HepG2 (cell line): ENCODE results near the gene BIVM. TPM values are rescaled to one million over a fixed set of nuclear protein-coding genes. Genes with fewer than 3 reads are reported as not detected.

Experiments used
- DR1 ChIP-seq: sonication (generic); formaldehyde crosslinking; IDR thresholded peaks from 2 replicates; pipeline ENCODE4 v1.8.0; 2021; ENCODE audit warnings: mild to moderate bottlenecking, missing genetic modification reagents, inconsistent platforms
- ERF ChIP-seq: IDR thresholded peaks from 2 replicates; pipeline ENCODE4 v1.6.1; 2018; ENCODE audit warnings: missing biosample characterization, missing genetic modification reagents
- FOXO1 ChIP-seq: sonication (generic); formaldehyde crosslinking; IDR thresholded peaks from 2 replicates; pipeline ENCODE4 v1.4.0; 2020; ENCODE audit warnings: missing genetic modification reagents
- HNF4A ChIP-seq: sonication (generic); formaldehyde crosslinking; IDR thresholded peaks from 2 replicates; pipeline ENCODE4 v1.4.0; 2020; ENCODE audit warnings: missing genetic modification reagents
- ISL2 ChIP-seq: sonication (generic); formaldehyde crosslinking; IDR thresholded peaks from 2 replicates; pipeline ENCODE4 v1.5.0; 2020; ENCODE audit warnings: missing genetic modification reagents
- MBNL3 ChIP-seq: fragments of 250-450 bp; sonication (Bioruptor Pico); conservative IDR thresholded peaks from 2 replicates; pipeline ENCODE4 v1.8.0; 2022; ENCODE audit warnings: mild to moderate bottlenecking, inconsistent platforms
- NAIF1 ChIP-seq: sonication (generic); formaldehyde crosslinking; IDR thresholded peaks from 2 replicates; pipeline ENCODE4 v1.5.0; 2020; ENCODE audit warnings: mild to moderate bottlenecking, missing genetic modification reagents, borderline replicate concordance
- NFKB2 ChIP-seq: sonication (generic); formaldehyde crosslinking; IDR thresholded peaks from 2 replicates; pipeline ENCODE4 v1.4.0; 2020; ENCODE audit warnings: missing genetic modification reagents, borderline replicate concordance
- STAT5B ChIP-seq: sonication (generic); formaldehyde crosslinking; IDR thresholded peaks from 2 replicates; pipeline ENCODE4 v1.4.0; 2020; ENCODE audit warnings: missing genetic modification reagents
- YY1 ChIP-seq: IDR thresholded peaks from 2 replicates; pipeline ENCODE4 v1.6.1; 2011; ENCODE audit warnings: low read length, low read depth, moderate library complexity, mild to moderate bottlenecking; ENCODE audit not compliant: insufficient read depth, insufficient replicate concordance
- ZNF121 ChIP-seq: sonication (generic); formaldehyde crosslinking; IDR thresholded peaks from 2 replicates; pipeline ENCODE4 v1.5.0; 2020; ENCODE audit warnings: mild to moderate bottlenecking, missing genetic modification reagents
- ZNF264 ChIP-seq: sonication (generic); formaldehyde crosslinking; IDR thresholded peaks from 2 replicates; pipeline ENCODE4 v1.4.0; 2020; ENCODE audit warnings: missing genetic modification reagents
- ZNF335 ChIP-seq: sonication (generic); formaldehyde crosslinking; IDR thresholded peaks from 2 replicates; pipeline ENCODE4 v1.4.0; 2020; ENCODE audit warnings: missing genetic modification reagents
- ZNF572 ChIP-seq: sonication (generic); formaldehyde crosslinking; IDR thresholded peaks from 2 replicates; pipeline ENCODE4 v1.5.1; 2020; ENCODE audit warnings: mild to moderate bottlenecking, missing genetic modification reagents
- polyA plus RNA-seq, 8 experiments: library from polyadenylated mRNA; depleted of rRNA in 3 of 8; stranded (reverse) in 7 of 8; unstranded in 1 of 8; fragments of >200 nt; fragmentation: Illumina TruSeq in 4 of 8; extraction: Trizol in 4 of 8; gene quantifications; 2 replicates each; pipeline versions ENCODE4 v1.2.1 to v1.2.3, GENCODE V29; 2011 to 2016; ENCODE audit warnings: low read depth in 4 of 8, missing spikeins in 1 of 8, mixed read lengths in 1 of 8; ENCODE audit not compliant: insufficient read depth in 1 of 8
- total RNA-seq, 5 experiments: library from RNA; depleted of rRNA; stranded (reverse); fragments of >200 nt; fragmentation: Illumina TruSeq; extraction: Trizol; gene quantifications; 2 replicates each; pipeline ENCODE4 v1.2.3, GENCODE V29; 2016; ENCODE audit warnings: low read depth in 1 of 5
- TF ChIP-seq, protein P1 (sequence below): sonication (generic); formaldehyde crosslinking; IDR thresholded peaks from one replicate; pipeline ENCODE4 v1.5.1; 2020; ENCODE audit warnings: mild to moderate bottlenecking, missing genetic modification reagents; ENCODE audit errors: not compliant biosample characterization
- TF ChIP-seq, protein P2 (sequence below): sonication (generic); formaldehyde crosslinking; conservative IDR thresholded peaks from 2 replicates; pipeline ENCODE4 v1.8.1; 2023; ENCODE audit warnings: missing genetic modification reagents
- TF ChIP-seq, protein P3 (sequence below): sonication (generic); formaldehyde crosslinking; IDR thresholded peaks from 2 replicates; pipeline ENCODE4 v1.5.1; 2020; ENCODE audit warnings: mild to moderate bottlenecking, missing genetic modification reagents, moderate library complexity

BIVM gene
- total and polyA plus RNA-seq, 2 of the 13 experiments (the other 11 are each of a cell fraction or from before 2014, with no cell fraction given), result 10.4 to 15.8 TPM

GRCh38 chr13:102845630-102846260, 46.8 kb downstream of the BIVM start, which contains the start of gene ERCC5 (continued):
- TF ChIP-seq, protein P1, sequence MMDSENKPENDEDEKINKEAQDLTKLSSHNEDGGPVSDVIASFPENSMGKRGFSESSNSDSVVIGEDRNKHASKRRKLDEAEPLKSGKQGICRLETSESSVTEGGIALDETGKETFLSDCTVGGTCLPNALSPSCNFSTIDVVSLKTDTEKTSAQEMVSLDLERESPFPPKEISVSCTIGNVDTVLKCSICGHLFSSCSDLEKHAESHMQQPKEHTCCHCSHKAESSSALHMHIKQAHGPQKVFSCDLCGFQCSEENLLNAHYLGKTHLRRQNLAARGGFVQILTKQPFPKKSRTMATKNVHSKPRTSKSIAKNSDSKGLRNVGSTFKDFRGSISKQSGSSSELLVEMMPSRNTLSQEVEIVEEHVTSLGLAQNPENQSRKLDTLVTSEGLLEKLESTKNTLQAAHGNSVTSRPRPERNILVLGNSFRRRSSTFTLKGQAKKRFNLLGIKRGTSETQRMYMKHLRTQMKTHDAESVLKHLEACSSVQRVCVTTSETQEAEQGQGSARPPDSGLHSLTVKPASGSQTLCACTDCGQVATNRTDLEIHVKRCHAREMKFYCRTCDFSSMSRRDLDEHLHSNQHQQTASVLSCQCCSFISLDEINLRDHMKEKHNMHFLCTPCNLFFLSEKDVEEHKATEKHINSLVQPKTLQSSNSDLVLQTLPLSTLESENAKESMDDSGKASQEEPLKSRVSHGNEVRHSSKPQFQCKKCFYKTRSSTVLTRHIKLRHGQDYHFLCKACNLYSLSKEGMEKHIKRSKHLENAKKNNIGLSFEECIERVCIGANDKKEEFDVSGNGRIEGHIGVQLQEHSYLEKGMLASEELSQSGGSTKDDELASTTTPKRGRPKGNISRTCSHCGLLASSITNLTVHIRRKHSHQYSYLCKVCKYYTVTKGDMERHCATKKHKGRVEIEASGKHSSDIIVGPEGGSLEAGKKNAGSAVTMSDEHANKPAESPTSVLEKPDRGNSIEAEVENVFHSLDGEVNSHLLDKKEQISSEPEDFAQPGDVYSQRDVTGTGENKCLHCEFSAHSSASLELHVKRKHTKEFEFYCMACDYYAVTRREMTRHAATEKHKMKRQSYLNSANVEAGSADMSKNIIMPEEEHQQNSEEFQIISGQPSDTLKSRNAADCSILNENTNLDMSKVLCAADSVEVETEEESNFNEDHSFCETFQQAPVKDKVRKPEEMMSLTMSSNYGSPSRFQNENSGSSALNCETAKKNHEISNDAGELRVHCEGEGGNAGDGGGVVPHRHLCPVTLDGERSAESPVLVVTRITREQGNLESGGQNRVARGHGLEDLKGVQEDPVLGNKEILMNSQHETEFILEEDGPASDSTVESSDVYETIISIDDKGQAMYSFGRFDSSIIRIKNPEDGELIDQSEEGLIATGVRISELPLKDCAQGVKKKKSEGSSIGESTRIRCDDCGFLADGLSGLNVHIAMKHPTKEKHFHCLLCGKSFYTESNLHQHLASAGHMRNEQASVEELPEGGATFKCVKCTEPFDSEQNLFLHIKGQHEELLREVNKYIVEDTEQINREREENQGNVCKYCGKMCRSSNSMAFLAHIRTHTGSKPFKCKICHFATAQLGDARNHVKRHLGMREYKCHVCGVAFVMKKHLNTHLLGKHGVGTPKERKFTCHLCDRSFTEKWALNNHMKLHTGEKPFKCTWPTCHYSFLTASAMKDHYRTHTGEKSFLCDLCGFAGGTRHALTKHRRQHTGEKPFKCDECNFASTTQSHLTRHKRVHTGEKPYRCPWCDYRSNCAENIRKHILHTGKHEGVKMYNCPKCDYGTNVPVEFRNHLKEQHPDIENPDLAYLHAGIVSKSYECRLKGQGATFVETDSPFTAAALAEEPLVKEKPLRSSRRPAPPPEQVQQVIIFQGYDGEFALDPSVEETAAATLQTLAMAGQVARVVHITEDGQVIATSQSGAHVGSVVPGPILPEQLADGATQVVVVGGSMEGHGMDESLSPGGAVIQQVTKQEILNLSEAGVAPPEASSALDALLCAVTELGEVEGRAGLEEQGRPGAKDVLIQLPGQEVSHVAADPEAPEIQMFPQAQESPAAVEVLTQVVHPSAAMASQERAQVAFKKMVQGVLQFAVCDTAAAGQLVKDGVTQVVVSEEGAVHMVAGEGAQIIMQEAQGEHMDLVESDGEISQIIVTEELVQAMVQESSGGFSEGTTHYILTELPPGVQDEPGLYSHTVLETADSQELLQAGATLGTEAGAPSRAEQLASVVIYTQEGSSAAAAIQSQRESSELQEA, result no peak
- TF ChIP-seq, protein P2, sequence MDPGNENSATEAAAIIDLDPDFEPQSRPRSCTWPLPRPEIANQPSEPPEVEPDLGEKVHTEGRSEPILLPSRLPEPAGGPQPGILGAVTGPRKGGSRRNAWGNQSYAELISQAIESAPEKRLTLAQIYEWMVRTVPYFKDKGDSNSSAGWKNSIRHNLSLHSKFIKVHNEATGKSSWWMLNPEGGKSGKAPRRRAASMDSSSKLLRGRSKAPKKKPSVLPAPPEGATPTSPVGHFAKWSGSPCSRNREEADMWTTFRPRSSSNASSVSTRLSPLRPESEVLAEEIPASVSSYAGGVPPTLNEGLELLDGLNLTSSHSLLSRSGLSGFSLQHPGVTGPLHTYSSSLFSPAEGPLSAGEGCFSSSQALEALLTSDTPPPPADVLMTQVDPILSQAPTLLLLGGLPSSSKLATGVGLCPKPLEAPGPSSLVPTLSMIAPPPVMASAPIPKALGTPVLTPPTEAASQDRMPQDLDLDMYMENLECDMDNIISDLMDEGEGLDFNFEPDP (CRISPR knock-in tag), result 0 out of 2 replicates have a peak, but pooled peaks have one; percentile 90
- peak; percentile 99 for TF ChIP-seq ZNF264
- TF ChIP-seq MBNL3, result no peak
- TF ChIP-seq ZNF572 (CRISPR knock-in tag), result peak; percentile 87
- peak; percentile 79 for TF ChIP-seq ZNF335 (CRISPR knock-in tag)
- peak; percentile 91 for TF ChIP-seq NAIF1 (CRISPR knock-in tag)
- peak; percentile 88; the same call in 1 of the 2 replicates for TF ChIP-seq NFKB2
- peak; percentile 76 for TF ChIP-seq HNF4A (CRISPR knock-in tag)
- peak; percentile 79; the same call in 1 of the 2 replicates for TF ChIP-seq ISL2 (CRISPR knock-in tag)
- TF ChIP-seq, protein P3, sequence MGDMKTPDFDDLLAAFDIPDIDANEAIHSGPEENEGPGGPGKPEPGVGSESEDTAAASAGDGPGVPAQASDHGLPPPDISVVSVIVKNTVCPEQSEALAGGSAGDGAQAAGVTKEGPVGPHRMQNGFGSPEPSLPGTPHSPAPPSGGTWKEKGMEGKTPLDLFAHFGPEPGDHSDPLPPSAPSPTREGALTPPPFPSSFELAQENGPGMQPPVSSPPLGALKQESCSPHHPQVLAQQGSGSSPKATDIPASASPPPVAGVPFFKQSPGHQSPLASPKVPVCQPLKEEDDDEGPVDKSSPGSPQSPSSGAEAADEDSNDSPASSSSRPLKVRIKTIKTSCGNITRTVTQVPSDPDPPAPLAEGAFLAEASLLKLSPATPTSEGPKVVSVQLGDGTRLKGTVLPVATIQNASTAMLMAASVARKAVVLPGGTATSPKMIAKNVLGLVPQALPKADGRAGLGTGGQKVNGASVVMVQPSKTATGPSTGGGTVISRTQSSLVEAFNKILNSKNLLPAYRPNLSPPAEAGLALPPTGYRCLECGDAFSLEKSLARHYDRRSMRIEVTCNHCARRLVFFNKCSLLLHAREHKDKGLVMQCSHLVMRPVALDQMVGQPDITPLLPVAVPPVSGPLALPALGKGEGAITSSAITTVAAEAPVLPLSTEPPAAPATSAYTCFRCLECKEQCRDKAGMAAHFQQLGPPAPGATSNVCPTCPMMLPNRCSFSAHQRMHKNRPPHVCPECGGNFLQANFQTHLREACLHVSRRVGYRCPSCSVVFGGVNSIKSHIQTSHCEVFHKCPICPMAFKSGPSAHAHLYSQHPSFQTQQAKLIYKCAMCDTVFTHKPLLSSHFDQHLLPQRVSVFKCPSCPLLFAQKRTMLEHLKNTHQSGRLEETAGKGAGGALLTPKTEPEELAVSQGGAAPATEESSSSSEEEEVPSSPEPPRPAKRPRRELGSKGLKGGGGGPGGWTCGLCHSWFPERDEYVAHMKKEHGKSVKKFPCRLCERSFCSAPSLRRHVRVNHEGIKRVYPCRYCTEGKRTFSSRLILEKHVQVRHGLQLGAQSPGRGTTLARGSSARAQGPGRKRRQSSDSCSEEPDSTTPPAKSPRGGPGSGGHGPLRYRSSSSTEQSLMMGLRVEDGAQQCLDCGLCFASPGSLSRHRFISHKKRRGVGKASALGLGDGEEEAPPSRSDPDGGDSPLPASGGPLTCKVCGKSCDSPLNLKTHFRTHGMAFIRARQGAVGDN (CRISPR knock-in tag), result peak; percentile 98
- TF ChIP-seq ZNF121 (CRISPR knock-in tag), result no peak
- peak; percentile 85; the same call in 1 of the 2 replicates for TF ChIP-seq ERF (CRISPR knock-in tag)
- peak; percentile 93 for TF ChIP-seq DR1 (CRISPR knock-in tag)
- peak; percentile 61 for TF ChIP-seq FOXO1 (CRISPR knock-in tag)
- no peak for TF ChIP-seq STAT5B (CRISPR knock-in tag)
- peak; percentile 85 for TF ChIP-seq YY1
